ENCODE data around the gene DDX54.

Gene DDX54

GRCh38 chr12:113185180-113186032 is at the start of gene DDX54, which contains the start of gene RITA1:
Gene DDX54, minus strand, starts transcription at chr12:113185478. Its CDS starts 27 bp downstream, at chr12:113185451.
Gene RITA1, plus strand, starts transcription at chr12:113185721. Its CDS starts 1,026 bp downstream, at chr12:113186747.
- TF ChIP-seq CTCF (IDR thresholded peaks at IDR 0.05; ENCODE audit: low read depth, low read length), result no peak

GRCh38 chr12:113234483-113234882 is 49.2 kb upstream of the DDX54 start:
- H3K4me3 ChIP-seq (ENCODE audit: low read depth, low read length), result no peak overlapping the region
- no peak for TF ChIP-seq CTCF (IDR thresholded peaks at IDR 0.05; ENCODE audit: low read depth, low read length)

More at GRCh38 chr12:113185180-113186032, at the start of gene DDX54, which contains the start of gene RITA1:
- peak within 1 kb of the TSS; percentile 87 for H3K4me3 ChIP-seq (ENCODE audit: low read depth, low read length)

- no peak for TF ChIP-seq CTCF (IDR thresholded peaks at IDR 0.05; ENCODE audit: low read depth, low read length)
- no peak overlapping the region for H3K4me3 ChIP-seq (ENCODE audit: low read depth, low read length)
Measured at GRCh38 chr12:113233967-113234366, 48.7 kb upstream of the DDX54 start.

- TF ChIP-seq CTCF (IDR thresholded peaks at IDR 0.05; ENCODE audit: low read depth, low read length), result no peak
- H3K4me3 ChIP-seq (ENCODE audit: low read depth, low read length), result no peak overlapping the region
Measured at GRCh38 chr12:113232840-113233585, 47.7 kb upstream of the DDX54 start.

- no peak overlapping the region for H3K4me3 ChIP-seq (ENCODE audit: low read depth, low read length)
- no peak for TF ChIP-seq CTCF (IDR thresholded peaks at IDR 0.05; ENCODE audit: low read depth, low read length)
Measured at GRCh38 chr12:113232089-113232839, 47.0 kb upstream of the DDX54 start.

GRCh38 chr12:113231235-113232088 is 46.2 kb upstream of the DDX54 start:
- no peak for TF ChIP-seq CTCF (IDR thresholded peaks at IDR 0.05; ENCODE audit: low read depth, low read length)
- H3K4me3 ChIP-seq (ENCODE audit: low read depth, low read length), result no peak overlapping the region
